Head of caudate nucleus (tissue), 42 donors: ENCODE measurements around the gene JADE1.
A peak's percentile ranks its signal among the peaks of the same experiment; 100 is the strongest.

ENCODE experiments used
- DNase-seq, 42 donors: peaks; one replicate each; pipeline versions ENCODE4 v3.0.0 to v3.0.0-alpha.2; 2020 to 2021; ENCODE audit warnings: mixed read lengths in 7 of 42
- intact Hi-C: fragments of 100-400 bp; cut with DNase I; formaldehyde crosslinking; loops from one replicate; pipeline ENCODE4 v1.15.0; 2022

JADE1 gene

DNA sequence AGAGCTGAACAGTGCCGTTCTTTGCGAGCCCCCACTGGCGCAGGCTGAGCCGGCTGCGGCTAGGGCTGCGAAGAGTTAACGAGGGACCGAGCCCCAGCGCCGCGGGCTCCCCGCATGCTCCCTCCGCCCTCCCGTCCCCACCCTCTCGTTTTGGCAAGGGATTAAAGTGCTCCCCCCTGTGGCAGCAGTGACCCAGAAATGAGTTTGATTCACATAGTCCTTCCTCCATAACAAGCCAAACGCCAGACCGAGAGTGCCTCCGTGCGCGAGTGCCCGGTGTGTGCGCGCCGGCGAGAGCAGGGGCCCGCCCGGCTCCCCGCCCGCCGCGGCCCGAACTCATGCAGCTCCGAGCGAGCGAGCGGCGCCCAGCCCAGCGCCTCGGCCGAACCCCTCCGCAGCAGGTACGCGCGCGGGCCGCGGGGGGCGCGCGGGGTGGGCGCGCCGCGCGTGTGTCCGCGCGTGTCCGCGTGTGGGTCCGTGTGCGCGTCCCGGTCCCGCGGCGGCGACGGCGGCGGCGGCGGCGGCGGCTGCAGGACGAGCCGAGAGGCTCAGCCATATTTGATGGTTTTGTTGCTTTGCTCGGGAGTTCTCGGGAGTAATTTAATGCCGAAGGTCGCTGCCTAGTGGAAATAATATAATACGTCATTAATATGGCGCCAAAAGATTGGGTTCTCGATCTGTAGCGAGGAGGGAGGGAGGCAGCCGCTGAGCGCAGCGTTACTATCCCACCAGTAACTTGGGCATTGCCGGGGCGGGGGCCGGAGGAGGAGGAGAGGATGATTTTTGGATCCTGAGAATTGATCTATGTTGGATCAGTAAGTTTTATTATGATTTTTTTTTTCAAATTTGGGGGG is at the start of gene JADE1:
TSS of gene JADE1 (plus strand) at position 224 of the 854 bp plus-strand sequence. CDS start 22,059 bp downstream, outside the sequence.
- intact Hi-C loops: loop anchor here (5.0 to 10.0 kb wide), 3 partner anchors 53 to 745 kb away; partner anchors contain the start of gene LARP1B
- DNase-seq: peak; percentile 82 to 96 (median 91)

DNA sequence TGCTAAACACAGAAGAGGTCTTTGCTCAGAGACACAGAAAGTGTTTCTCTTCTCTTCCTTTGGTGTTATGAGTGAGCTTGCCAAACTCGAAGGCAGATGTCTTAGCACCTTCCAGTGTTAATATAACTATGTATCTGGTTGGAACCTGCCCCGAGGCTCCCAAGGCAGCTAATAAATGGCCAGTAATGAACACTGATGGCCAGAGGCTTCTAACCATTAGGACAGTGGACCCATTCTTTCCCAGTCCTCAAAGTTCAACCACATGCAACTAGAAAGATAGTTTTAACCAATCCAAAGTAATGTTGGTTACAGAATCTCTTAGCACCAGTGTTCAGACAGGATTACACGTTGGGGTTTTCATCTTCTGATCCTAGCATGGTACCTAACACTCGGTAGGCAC is 42.7 kb upstream of the JADE1 start:
- no peak for DNase-seq
- intact Hi-C loops: no loop called here

DNA sequence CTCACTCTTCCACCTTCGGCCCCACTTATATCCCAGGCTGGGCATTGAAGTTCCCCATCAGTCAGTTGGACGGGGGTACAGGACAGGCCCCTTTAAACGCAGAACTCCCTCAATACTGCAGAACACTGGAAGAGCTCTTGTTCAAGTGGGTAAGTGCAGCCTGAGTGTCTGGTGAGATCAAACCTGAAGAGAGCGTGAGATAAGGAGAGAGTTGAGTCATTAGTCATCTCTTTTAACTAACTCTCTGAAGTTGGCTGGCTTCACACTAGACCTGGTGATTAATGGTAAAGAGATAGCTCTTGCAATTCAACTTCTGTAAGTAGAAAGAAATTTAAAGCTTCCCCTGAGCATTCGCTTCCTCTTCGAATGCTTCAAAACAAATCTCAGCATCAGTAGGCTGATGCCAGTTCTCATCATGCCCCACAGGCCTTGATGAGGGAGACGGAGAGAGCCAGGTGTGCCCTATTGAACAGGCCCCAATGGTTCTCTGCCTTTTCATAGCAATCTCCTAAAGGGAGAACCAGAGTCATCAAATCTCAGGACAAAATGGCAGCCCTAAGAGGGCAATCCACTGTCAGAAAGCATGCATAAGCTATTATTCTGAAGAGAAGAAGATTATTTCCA is 41.0 kb upstream of the JADE1 start:
- intact Hi-C loops: no loop called here
- no peak for DNase-seq

DNA sequence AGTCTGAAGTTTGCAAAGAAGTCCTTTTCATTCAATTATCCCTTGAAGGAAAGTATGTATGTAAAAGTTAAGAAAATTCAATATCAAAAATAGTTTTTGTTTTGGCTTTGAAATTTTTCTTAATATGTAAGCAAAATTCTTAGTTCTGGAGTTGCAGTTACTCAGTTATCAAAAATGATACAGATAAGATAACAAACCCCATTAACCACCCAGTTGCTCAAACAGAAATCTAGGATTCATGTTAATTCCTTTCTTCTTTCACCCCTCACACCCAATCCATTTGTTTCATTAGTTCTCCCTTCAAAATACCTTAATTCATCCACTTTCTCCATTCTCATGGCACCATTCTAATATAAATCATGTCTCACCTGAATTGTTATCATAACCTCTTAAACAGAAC is 40.5 kb upstream of the JADE1 start:
- intact Hi-C loops: no loop called here
- no peak for DNase-seq

DNA sequence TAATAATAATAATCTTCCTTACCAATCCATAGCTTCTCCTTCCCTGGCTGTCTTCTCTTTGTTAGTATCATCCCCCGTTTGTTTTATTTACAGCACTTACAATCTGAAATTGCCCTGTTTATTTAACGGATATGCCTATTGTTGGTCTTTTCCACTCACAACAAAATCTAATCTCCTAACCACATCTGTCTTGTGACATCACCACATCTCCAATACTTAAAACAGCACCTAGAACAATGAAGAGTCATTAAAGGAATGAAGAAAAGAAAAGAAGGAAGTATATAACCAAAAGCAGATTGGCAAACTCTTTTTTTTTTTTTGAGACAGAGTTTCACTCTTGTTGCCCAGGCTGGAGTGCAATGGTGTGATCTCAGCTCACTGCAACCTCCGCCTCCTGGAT is 38.7 kb upstream of the JADE1 start:
- intact Hi-C loops: no loop called here
- DNase-seq: no peak

DNA sequence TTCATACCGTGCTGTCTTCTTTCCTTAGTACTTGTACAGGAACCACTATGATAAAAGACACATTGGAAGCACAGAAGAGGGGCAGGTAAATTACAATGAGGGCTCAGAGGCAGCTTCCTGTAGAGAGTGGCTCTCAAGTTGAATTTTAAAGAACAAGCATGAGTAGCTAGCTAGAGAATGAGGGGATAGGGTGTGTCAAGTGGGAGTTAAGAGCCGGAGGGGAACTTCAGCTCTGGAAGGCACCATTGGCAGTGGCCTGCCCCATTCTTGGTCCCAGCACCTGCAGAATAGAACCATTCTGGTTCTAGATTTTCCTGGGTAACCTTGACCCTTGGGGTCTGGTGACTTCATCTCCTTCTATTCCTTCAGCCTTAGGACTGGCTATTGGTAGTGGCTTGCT is 34.0 kb upstream of the JADE1 start:
- DNase-seq: no peak
- intact Hi-C loops: no loop called here

DNA sequence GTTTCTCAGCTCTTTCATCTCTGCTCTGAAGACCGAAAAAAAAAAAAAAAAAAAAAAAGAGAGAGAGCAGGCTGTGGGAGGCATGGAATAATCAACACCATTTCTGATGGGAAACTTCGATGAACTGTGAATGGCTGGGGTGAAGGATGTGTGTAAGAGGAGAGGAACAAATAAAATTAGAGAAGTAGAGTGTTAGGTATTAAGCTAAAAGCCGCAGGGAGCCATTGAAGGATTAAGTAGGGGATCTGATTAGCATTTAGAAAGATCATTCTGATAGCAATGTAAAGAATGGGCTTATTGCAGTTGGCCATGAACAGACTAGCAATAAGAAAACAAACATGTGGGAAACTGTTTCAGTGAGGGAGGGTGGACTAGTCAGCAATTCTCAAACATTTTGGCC is 33.6 kb upstream of the JADE1 start:
- intact Hi-C loops: no loop called here

DNA sequence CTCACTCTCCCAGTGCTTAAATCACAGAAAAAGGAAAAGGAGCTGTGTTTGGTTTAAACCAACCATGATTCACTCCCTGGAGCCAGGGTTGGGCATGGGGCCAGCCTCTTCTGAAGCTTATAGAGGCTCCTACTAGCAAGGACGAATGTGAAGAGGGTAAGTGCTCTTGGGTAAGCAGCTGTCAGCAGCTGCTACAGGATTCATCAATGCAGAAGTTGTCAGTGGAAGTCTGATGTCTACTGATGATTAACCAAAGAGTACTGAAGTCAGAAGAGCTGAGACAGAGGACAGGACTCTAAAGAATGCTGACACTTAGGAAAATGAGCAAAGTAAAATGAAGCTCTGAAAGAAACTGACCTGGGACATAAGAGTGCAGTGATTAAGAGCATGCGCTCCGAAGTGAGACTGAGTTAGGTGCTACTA is 32.7 kb upstream of the JADE1 start:
- DNase-seq: no peak
- intact Hi-C loops: no loop called here

More for the DNA sequence above, 33.6 kb upstream of the JADE1 start:
- DNase-seq: no peak

DNA sequence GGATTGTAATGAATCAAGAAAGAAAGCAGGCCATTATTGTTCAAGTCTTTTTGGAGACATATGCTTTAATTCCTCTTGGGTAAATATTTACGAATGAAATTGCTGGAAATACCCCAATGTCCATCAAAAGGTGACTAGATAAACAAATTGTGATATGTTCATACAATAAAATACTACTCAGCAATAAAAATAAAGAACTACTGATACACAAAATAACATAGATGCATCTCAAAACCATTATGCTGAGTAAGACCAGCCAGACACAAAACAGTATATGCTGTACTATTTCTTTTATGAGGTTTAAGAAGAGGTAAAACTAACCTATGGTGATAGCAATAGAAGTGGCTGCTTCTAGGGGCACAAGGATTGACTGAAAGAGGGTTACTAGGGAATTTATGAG is 28.8 kb upstream of the JADE1 start:
- DNase-seq: no peak
- intact Hi-C loops: no loop called here

DNA sequence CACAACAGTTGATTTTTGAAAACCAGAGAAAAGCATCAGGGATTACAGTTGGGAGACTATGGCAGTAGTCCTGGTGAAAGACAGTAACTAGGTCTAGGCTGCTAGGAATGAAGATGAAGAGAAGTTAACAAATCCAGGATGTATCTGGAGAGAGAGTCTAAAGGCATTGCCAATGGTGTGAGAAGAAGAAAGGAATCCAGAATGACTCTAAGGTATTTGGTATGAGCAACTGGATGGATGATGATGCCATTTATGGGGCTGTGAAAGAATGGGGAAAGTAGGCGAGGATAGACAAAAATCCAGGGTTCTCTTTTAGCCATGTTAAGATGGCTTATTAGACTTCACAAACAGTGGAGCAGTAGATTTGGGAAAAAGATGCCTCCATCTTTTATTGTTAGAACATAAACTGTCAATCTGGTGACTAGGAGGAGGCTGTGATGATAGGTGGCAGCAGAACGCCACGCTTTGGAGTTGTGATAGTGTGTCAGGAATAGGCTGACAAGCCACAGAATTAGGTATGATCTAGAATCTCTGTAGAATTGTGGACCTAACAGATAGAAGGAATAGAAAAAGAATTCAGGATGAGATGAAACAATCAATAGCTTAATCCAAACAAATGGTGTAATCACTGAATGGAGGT is 27.3 kb upstream of the JADE1 start:
- intact Hi-C loops: no loop called here
- peak; percentile 18 to 83 (median 62) for DNase-seq

DNA sequence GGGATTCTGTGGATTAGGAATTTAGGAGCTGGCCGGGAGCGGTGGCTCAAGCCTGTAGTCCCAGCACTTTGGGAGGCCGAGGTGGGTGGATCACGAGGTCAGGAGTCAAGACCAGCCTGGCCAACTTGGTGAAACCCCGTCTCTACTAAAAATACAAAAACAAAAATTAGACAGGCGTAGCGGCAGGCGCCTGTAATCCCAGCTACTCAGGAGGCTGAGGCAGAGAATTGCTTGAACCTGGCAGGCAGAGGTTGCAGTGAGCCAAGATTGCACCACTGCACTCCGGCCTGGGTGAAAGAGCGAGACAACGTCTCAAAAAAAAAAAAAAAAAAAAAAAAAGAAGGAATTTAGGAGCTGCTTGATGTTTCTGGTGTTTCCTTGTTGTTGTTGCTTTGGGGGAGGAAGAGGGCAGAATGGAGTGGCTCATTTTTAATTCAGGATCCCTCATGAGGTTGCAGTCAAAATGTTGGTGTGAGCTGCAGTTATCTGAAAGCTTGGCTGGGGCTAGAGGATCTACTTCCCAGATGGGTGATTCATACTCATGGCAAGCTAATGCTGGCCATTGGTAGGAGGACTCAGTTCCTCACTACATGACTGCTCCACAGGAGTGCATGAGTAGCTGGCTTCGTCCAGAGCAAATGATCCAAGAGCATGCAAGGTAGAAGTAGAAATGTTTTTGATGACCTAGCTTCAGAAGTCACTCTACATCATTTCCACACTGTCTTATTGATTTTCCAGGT is 26.5 kb upstream of the JADE1 start:
- intact Hi-C loops: no loop called here
- no peak for DNase-seq

DNA sequence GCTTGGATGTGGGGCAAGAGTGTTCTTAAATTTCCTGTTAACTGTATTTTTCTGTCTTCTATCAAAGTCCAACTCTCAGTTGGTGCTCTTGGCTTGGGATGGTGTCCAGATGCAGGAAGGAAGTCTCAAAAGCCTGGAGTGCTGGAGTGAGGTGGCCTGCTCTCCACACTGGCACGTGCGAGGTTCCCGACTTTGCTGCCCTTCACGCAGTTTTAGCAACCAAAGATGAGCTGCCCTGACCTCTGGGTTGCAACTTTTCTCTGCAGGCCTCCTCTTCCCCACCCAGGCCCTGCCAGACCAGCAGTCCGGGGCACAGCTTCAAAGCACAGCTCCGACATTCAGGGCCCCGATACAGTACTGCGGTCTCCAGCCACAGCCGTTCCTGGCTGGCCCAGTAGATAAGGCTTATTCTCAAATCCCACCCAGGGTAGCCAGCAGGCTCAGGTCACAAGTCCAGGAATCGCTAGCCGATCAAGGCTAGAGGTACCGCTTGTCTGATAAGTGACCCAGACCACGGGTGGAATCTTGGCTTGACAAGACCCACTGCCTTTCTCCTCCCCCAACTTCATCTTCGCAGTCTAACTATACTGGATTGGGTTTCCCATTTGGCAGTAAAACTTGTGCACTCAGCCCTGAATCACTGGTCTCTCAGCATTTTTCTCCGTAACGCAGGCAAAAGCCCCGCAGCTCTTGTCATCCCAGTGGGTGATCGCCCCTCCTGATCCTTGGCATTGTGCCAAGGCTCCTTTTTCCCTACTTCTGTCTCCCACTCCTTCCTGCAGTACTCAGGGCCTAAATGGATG is 21.8 kb upstream of the JADE1 start:
- intact Hi-C loops: no loop called here
- no peak for DNase-seq

DNA sequence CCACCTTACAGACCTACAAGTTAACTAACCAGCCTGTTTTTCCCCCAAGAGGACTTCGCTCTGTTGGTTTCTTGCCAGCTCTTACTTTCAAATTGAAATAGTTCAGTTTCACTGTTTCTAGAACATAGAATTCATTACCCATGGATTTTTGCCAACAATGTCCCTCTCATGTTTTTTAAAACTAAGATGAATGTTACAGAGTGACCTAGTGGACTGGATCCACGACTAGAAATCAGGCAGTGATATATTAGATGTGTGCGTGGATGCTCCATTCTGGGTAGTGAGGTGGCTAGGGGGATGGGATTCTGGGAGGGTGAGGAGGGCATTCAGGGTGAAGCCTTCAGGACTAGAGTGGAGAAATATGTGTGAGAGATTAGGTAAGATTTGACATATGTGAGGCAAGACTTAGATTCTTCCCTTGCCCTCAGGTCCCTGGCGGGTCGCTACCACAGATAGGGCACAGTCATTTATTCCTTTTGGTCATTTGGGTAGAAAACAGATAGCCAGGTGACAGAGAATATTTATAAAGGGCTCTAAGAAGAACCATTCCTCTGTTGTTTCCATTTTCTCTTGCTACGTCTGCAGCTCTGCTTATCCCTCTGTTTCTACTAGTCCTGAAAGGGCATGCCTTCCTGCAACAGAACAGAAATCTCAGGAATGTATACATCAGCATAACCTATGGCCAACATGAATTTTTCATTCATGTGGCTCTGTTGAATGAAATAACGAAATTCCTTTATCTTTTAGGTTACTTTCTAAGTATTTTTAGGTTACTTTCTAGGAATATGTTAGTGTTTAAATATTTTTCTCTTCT is 15.4 kb upstream of the JADE1 start:
- no peak for DNase-seq
- intact Hi-C loops: no loop called here

DNA sequence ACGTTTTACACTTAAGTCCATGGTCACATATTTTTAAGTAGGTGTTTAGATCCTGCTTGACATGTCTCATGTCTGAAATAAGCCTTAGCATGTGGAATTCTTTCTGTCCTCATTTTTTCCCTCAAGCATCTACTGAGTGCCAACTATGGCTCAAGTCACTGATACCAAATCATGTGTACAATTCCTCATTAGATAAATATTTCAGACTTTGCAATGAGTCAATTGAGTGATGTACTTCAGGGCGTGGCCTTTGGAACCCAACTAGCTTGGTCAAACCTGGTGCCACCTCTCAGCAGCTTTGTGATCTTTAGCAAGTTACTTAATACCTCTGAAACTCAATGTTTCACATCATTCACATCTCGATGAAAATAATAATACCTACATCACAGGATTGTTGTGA is 12.6 kb upstream of the JADE1 start:
- no peak for DNase-seq
- intact Hi-C loops: no loop called here

DNA sequence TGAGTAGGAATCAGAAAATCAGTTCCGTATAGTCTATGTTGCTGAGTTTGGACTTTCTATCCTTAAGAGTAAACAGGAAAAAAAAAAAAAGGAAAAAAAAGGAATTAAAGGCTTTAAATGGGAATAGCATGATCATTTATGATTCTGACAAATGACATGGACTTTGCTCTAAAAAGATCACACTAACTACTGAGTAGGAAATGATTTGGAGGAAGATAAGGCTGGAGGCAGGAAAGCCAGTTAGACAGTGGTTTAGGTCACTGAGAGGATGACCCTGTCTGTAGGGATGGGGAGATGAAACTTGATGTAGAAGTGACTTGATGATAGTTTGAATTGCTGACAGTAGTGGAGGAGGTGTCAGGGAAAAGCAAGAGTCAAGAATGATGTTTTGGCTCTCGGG is 9.2 kb upstream of the JADE1 start:
- intact Hi-C loops: loop anchor here (10.0 kb wide), 1 partner anchor 235 kb away; no protein-coding TSS in a partner anchor
- no peak for DNase-seq

DNA sequence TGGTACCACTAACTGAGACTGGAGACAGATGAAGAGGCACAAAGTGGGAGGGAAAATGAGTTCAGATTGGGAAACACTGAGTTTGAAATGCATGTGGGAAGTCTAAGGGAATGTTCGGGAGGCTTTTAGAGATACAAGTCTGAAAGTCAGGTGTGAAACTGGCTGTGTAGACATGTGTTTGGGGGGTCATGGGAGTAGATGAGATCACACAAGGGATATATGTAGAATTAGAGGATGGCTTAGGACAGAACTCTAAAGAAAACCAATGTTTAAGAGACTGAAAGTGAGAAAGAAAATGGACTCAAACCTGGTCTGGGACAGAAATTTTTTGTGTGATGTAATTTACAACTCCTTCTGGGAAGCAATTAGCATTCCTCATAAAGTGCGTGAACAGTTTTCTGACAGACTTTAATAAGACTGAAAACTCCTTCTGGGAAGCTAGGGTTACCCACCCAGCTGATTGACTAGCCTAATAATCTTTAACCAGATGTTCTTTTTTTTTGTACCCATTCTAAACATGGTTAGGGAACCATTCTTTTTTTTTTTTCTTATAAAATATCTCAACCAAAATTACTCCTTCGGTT is 8.7 kb upstream of the JADE1 start:
- DNase-seq: no peak
- intact Hi-C loops: loop anchor here (10.0 kb wide), 1 partner anchor 236 kb away; no protein-coding TSS in a partner anchor
